MM.1S (cell line): ENCODE data around the gene COX10.

ENCODE experiments used
- DNase-seq: peaks from one replicate; pipeline ENCODE4 v3.0.0-alpha.2; 2015
- H2AFZ ChIP-seq: fragments of 300-600 bp; sonication (generic); 2 replicates; pipeline ENCODE4 v1.6.0; 2016; ENCODE audit warnings: antibody characterized with exemption, low read length
- H3F3A ChIP-seq: fragments of 300-600 bp; sonication (generic); 2 replicates; pipeline ENCODE4 v1.6.1; 2016; ENCODE audit warnings: mild to moderate bottlenecking, antibody characterized with exemption, low read length, moderate library complexity, mixed read lengths; ENCODE audit not compliant: insufficient read depth
- H3K27ac ChIP-seq: fragments of 300-600 bp; sonication (generic); 2 replicates; pipeline ENCODE4 v1.5.1; 2016; ENCODE audit warnings: mild to moderate bottlenecking, low read length
- H3K27me3 ChIP-seq: fragments of 300-600 bp; sonication (generic); replicated peaks from 2 replicates; pipeline ENCODE4 v1.6.0; 2016; ENCODE audit warnings: low read length; ENCODE audit not compliant: insufficient read depth
- H3K36me3 ChIP-seq: fragments of 300-600 bp; sonication (generic); replicated peaks from 2 replicates; pipeline ENCODE4 v1.6.1; 2016; ENCODE audit warnings: mild to moderate bottlenecking, low read length, mixed read lengths; ENCODE audit not compliant: insufficient read depth
- H3K4me1 ChIP-seq: fragments of 300-600 bp; sonication (generic); 2 replicates; pipeline ENCODE4 v1.6.1; 2016; ENCODE audit warnings: low read length, mixed read lengths
- H3K4me2 ChIP-seq: fragments of 300-600 bp; sonication (generic); 2 replicates; pipeline ENCODE4 v1.6.0; 2016; ENCODE audit warnings: low read depth, low read length
- H3K4me3 ChIP-seq: fragments of 300-600 bp; sonication (generic); 2 replicates; pipeline ENCODE4 v1.5.1; 2016; ENCODE audit warnings: low read length, mixed read lengths
- H3K79me2 ChIP-seq: fragments of 300-600 bp; sonication (generic); 2 replicates; pipeline ENCODE4 v1.6.1; 2016; ENCODE audit warnings: mixed run types, low read length, mixed read lengths
- H3K9ac ChIP-seq: fragments of 300-600 bp; sonication (generic); 2 replicates; pipeline ENCODE4 v1.6.1; 2016; ENCODE audit warnings: low read length, mixed read lengths
- H3K9me2 ChIP-seq: fragments of 300-600 bp; sonication (generic); replicated peaks from 2 replicates; pipeline ENCODE4 v1.6.1; 2016; ENCODE audit warnings: mild to moderate bottlenecking, low read length, mixed read lengths; ENCODE audit not compliant: insufficient read depth
- H3K9me3 ChIP-seq: fragments of 300-600 bp; sonication (generic); replicated peaks from 2 replicates; pipeline ENCODE4 v1.6.1; 2016; ENCODE audit warnings: mild to moderate bottlenecking, low read length, mixed read lengths; ENCODE audit not compliant: insufficient read depth
- H4K20me1 ChIP-seq: fragments of 300-600 bp; sonication (generic); 2 replicates; pipeline ENCODE4 v1.6.1; 2016; ENCODE audit warnings: mild to moderate bottlenecking, low read length, moderate library complexity, mixed read lengths; ENCODE audit not compliant: insufficient read depth
- EZH2 ChIP-seq: fragments of 300-600 bp; sonication (generic); optimal IDR thresholded peaks from 2 replicates; pipeline ENCODE3; 2017; ENCODE audit warnings: low read depth, mild to moderate bottlenecking, antibody characterized with exemption, low read length, mixed read lengths
- EZH2phosphoT487 ChIP-seq: fragments of 300-600 bp; sonication (generic); IDR thresholded peaks from 2 replicates; pipeline ENCODE4 v1.6.1; 2018; ENCODE audit warnings: antibody characterized with exemption, low read length
- TF ChIP-seq, protein P1 (sequence below): fragments of 300-600 bp; sonication (generic); IDR thresholded peaks from 2 replicates; pipeline ENCODE4 v1.5.1; 2016; ENCODE audit warnings: antibody characterized with exemption, low read length, mixed read lengths

COX10 gene

GRCh38 chr17:14209215-14209614, 139.9 kb downstream of the COX10 start:
- Histone ChIP-seq H3K9ac (no peak overlapping the region), H3K36me3 (no peaks in the 10 kb centered on the region), H3K4me1 (no peaks in the 10 kb centered on the region), H4K20me1 (no peaks in the 10 kb centered on the region), H3K9me2 (no peaks in the 10 kb centered on the region), H3K4me3 (no peak overlapping the region), H3K9me3 (no peaks in the 10 kb centered on the region), H3K27ac (no peak overlapping the region), H3K4me2 (no peak overlapping the region), H2AFZ (no peak overlapping the region), H3F3A (no peaks in the 10 kb centered on the region), H3K79me2 (no peaks in the 10 kb centered on the region), H3K27me3 (no peaks in the 10 kb centered on the region)
- TF ChIP-seq EZH2 = no peak
- no peak for TF ChIP-seq EZH2phosphoT487
- TF ChIP-seq, protein P1, sequence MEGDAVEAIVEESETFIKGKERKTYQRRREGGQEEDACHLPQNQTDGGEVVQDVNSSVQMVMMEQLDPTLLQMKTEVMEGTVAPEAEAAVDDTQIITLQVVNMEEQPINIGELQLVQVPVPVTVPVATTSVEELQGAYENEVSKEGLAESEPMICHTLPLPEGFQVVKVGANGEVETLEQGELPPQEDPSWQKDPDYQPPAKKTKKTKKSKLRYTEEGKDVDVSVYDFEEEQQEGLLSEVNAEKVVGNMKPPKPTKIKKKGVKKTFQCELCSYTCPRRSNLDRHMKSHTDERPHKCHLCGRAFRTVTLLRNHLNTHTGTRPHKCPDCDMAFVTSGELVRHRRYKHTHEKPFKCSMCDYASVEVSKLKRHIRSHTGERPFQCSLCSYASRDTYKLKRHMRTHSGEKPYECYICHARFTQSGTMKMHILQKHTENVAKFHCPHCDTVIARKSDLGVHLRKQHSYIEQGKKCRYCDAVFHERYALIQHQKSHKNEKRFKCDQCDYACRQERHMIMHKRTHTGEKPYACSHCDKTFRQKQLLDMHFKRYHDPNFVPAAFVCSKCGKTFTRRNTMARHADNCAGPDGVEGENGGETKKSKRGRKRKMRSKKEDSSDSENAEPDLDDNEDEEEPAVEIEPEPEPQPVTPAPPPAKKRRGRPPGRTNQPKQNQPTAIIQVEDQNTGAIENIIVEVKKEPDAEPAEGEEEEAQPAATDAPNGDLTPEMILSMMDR = no peak
- DNase-seq = no peak

- Histone ChIP-seq H3K4me1 (no peaks in the 10 kb centered on the region), H4K20me1 (no peaks in the 10 kb centered on the region), H3K9me2 (no peaks in the 10 kb centered on the region), H3K4me3 (no peak overlapping the region), H3K79me2 (no peaks in the 10 kb centered on the region), H3K9ac (no peak overlapping the region), H2AFZ (no peak overlapping the region), H3K9me3 (no peaks in the 10 kb centered on the region), H3F3A (no peaks in the 10 kb centered on the region), H3K27me3 (no peaks in the 10 kb centered on the region), H3K27ac (no peak overlapping the region), H3K36me3 (no peaks in the 10 kb centered on the region), H3K4me2 (no peak overlapping the region)
- TF ChIP-seq EZH2phosphoT487 = no peak
- no peak for TF ChIP-seq EZH2
- TF ChIP-seq, protein P1 = no peak
- no peak for DNase-seq
These were observed 141.9 kb downstream of the COX10 start for GRCh38 chr17:14211246-14211645.

DNA sequence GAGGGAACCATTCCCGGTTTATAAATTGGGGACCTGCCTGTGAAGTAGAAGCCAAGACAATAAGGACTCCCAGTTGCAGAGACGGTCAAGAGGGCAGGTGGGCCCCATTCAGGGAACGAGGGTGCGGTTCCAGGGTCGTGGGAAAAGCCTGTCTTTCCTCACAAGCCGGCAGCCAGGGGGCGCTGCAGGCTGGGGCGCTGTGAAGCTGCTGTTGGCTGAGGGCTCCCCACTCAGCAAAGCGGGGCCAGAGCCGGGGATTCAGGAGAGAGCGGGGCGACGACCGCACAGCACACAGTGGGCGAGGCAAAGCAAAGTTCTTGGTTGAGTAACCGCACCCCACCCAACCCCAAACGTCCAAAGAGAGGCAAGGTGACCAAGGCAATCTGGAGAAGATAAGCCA, 142.5 kb downstream of the COX10 start:
- Histone ChIP-seq H3K9me2 (no peaks in the 10 kb centered on the region), H3K9me3 (no peaks in the 10 kb centered on the region), H3K36me3 (no peaks in the 10 kb centered on the region), H3K27me3 (no peaks in the 10 kb centered on the region), H3K9ac (no peak overlapping the region), H3K4me3 (no peak overlapping the region), H3F3A (no peaks in the 10 kb centered on the region), H3K27ac (no peak overlapping the region), H3K79me2 (no peaks in the 10 kb centered on the region), H3K4me1 (no peaks in the 10 kb centered on the region), H2AFZ (no peak overlapping the region), H4K20me1 (no peaks in the 10 kb centered on the region), H3K4me2 (no peak overlapping the region)
- TF ChIP-seq, protein P1 = no peak
- TF ChIP-seq EZH2phosphoT487 (no peak), EZH2 (no peak)
- no peak for DNase-seq
